Stimulated activated CD4-positive, alpha-beta T cell treated with anti-CD3 and anti-CD28 coated beads, Interleukin-2, amount 100 ng/mL, for 48 hours (primary cell): ENCODE results near the gene PRKCE.

Experiments
- DNase-seq, 2 donors: peaks; one replicate each; pipeline ENCODE4 v3.0.0-alpha.2; 2020

Gene PRKCE

DNA sequence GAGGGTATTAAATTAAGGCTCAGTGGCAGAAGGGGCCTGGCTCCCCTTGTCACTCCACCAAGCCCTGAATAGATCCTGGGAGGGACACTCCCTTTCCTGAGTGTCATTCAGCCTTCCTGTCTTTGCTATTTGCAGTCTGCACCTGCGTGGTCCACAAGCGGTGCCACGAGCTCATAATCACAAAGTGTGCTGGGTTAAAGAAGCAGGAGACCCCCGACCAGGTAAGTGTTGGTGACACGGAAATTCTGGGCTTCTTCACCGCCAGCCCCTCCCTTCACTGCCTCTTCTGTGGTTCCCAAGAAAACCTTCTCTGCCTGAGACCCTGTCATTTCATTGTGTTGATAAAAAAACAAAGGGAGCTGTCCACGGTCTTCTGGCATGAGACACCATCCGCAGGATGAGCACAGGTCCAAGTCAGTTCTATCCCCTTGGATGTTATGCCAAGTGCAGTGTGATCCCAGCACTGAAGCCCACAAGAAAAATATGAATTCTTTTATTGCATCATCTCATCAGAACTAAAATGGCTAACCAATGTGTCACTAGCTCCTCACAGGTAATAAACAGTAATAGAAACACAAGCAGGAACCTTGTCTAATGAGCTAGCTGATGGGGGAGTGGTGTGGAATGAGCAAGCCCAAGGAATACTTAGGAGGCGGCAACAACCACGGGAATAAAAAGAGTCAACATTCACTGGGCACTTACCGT is 328.8 kb downstream of the PRKCE start:
- DNase-seq = no peak

DNA sequence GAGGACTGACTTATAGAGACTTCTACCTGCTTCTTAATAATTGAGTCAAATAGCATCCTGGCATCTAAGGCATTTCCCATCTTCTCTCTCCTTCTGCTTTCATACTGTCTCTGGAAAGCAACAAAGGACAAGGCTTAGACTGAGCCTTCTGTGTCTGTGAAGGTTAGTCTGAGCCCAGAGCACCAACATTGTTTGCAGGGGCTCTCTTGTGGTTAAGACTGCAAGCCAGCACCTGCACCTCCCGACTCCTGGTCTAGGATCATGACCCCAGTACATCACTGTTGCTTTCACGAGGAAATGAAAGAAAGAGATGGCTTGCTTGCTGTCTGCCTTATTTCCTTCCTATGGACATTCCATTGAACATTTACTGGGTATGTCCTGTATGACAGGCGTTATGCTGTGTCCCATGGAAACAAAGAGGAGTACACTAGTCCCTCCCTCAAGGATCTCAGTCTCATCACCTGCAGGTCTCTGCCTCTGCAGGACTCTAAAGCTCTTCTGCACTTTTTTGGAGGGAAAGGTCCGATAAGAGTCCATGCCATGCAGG is 330.0 kb downstream of the PRKCE start:
- DNase-seq = no peak

DNA sequence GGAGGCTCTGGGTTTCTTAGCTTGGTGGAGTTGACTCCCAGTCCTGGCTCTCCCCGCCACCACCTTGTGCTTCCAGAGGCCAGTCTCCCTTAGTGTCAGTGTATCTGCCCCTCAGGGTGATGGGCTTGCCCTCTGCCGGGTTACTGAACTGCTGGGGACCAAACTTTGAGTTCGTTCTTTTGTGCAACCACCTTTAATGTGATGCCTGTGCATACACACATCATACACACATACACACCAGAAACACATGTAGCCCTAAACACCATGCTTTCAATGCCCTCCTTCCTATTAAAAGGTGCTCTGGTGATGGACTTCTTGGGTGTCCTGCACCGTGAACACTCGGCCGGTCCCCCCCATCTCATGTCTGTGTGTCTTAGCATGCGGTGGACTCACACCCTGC is 330.6 kb downstream of the PRKCE start:
- no peak for DNase-seq

DNA sequence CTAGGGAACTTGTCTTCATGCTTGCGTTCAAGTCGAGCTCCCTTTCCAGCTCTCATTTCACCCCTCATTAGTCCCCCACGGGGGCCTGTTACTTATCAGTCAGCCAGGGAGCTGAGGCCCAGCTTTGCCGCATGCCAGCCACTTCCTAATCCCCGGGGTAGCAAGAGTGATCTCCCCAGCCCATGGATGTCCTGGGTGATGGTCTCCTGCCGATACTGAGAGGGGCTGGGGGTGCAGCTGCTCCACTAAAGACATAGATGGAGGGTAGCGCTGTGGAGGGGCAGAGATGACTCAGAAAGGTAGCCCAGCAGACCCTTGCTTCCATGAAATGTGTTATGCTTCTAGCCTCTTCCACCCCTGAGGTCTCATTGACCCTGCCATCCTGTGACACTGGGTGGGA is 331.7 kb downstream of the PRKCE start:
- no peak for DNase-seq

DNA sequence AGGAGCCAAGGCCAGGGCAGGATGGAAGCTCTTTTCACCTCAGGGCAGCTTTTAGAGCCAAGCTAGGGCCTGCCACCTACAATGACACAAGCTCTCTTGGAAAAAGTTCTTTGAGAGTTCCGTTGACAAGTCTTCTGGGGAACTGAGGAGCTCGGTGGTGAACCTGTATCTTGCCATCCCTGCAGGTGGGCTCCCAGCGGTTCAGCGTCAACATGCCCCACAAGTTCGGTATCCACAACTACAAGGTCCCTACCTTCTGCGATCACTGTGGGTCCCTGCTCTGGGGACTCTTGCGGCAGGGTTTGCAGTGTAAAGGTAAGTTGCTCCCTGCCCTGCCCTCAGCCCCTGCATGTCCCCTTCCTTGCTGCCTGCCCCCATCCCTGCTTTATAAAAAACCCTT is 332.9 kb downstream of the PRKCE start:
- no peak for DNase-seq

DNA sequence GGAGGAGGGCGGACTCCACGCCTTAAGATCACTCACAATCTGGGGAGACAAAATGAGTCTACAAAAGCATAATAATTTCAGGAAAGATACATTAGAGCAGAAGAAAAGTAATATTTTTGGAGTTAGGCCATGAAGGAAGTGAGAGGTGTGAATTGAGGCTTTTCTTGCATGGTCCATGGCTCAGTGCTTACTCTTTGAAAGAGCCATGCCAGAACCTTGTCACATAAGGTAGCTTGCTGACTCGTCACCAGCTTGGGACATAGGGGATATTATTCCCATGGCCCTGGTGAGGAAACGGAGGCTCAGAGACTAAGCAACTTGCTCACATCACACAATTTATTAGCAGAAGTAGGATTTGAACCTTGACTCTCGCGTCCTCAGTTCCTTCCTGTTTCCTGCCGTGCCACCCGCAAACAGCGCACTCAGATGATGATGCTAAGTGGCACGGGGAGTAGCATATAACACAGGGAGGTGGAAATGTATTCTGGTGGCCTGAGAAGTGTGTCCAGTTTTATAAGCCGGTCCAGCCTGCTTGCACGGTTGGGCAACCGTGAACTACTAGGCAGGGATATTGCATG is 333.5 kb downstream of the PRKCE start:
- DNase-seq = no peak

DNA sequence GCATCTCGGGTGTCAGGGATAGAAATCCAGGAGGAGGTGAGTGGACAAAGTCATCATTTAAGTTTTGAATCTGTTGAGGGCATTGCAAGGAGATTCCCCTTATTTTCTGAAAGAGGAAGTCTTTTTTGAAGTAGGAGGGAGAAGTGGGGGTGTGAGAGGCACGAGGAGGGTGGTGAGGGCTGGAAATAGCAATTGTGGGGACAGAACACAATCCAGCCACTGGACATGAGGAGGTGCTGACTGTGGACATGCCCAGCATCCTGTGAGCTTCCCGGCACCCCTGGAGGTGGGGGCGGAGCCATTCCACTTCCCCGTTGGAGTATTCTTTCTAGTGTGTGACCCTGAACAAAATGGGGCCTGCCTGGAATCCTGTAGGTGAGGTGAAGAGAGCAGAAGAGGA is 335.0 kb downstream of the PRKCE start:
- no peak for DNase-seq

DNA sequence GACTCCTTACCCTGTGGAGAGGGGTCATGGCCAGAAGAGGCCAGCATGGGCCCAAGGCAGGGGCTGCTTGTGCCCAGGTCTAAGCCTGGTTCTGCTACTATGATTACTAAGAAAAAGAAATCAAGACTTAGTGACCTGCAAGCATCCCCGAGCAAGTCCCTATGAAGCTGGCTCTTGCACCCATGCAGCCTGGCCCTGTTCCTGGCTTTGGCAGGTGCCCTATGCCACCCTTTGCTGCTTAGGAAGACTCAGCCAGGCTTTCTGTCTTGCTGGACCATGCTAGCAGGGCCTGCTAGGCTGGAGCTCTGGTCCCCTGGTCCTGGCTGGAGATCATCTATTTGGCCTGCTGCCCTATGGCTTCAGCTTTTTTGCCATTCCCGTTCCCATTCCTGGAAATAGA is 336.4 kb downstream of the PRKCE start:
- DNase-seq = no peak

DNA sequence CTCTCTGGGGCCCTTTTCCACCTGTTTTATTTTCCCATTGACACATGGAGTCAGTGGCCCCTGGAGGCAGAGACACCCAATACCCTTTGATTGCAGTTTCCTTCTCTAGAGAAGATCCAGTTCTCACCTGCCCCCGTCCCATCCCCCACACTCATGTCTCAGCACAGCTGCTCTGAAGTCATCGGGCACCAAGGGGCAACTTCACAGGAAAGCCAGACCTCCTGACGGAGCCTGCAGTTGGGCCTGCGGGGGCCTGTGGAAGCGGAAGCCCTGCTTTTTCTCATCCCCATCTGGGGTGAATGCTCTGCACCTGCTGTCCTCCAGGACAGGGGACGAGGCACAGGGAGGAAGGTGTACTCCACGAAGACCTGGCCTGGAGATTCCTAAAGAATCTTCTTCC is 337.4 kb downstream of the PRKCE start:
- DNase-seq = no peak

DNA sequence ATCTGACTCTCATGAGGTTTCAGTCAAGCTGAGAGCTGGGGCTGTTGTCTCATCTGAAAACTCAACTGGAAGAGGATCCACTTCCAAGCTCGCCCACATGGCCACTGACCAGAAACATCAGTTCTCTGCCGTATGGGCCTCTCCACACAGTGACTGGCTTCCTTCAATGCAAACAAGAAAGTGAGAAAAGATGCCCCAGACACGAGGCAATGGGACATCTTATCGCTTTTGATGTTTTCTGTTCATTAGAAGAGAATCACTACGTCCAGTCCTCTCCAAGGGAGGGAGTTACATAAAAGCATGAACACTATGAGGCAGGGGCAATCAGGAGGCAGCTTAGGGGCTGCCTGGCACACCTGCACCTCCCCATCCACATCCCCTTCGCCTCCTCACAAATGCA is 338.7 kb downstream of the PRKCE start:
- DNase-seq = no peak

DNA sequence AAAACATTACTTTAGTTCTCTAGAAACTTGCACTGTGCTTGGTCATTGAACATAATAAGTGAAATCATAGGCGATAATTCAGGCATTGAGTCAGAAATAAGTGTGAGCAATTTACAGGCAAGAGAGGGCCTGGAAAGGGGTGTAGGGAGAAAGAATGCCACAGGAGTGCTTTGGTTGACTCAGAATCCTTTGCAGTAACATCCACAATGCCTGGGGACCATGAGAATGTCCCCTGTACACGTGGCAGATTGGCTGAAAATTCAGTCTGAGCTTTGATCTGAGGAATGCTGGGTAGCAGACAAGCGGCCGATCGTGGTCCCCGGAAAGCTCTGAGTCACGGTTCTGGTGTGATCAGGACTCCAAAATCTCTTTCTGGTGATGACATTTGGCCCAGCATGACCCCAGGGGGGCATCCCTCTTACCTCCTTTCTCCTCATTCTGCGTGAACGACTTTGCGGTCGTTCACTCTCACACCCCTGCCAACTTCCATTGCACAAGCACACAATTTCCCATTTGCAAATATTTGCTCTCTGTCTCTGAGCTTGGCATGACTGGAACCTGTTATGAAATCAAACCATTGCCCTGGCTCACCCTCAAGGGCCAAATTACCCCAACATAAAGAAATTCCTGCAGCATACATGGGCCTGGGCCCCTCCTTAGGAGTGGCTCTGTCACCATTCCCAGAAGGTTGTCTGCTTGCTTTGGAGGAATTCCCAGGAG is 340.7 kb downstream of the PRKCE start:
- no peak for DNase-seq

DNA sequence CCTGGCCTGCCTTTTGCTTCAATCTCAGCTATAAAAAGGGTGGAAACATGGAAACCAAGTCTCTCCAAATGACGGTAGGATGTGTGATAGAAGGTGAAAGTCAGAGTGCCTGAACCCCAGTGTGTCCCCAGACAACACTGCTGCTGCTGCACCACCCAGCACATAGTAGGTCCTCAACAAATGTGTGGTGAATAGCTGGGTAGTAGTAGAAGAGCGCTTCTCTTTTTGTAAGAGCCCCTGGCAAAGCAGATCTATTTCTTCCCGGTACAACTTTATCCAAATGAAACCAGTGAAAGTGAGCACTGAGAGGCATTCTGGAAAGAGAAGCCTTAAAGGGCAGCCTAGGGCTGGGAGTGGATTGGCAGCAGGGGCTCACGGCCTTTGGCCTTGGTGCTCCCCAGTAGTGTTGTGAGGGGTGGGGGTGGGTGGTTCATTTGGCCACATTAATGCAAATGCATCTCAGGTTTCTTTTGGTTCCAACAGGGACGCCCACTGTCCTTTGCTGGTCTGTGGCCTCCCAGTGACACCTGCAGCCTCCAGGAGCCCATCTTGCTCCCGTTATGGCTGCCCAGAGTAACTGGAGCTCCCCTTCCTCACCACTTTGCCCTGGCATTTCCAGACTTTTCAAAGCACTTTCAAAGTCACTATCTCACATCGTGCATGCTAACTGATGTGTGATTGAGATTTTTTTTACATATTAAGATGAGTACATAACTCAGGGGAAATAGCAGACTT is 341.4 kb downstream of the PRKCE start:
- no peak for DNase-seq

DNA sequence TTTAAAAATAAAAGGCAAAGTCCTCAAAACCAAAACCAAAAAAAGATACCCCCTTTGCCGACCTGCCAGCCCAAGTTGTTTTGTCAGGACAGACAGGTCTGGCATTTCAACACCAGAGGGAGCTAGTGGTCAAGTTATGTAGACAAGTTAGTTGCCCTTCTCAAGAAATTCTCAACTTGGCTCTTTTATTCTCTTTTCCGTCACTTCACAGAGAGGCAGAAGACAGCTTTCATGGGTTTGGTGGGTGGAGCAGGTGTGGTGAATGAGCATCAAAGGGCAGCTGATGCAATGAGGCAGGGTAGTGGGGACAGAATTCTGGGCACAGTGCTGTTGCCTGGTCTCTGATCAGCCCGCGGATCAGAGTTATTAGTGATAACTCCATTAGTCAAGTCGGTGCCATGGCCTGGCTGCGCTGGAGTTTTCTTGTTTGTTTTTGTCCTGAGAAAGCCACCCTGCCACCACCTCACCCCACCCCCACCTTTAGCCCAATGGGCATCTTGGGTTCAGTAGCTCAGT is 342.1 kb downstream of the PRKCE start:
- peak; percentile 52 to 62 for DNase-seq

DNA sequence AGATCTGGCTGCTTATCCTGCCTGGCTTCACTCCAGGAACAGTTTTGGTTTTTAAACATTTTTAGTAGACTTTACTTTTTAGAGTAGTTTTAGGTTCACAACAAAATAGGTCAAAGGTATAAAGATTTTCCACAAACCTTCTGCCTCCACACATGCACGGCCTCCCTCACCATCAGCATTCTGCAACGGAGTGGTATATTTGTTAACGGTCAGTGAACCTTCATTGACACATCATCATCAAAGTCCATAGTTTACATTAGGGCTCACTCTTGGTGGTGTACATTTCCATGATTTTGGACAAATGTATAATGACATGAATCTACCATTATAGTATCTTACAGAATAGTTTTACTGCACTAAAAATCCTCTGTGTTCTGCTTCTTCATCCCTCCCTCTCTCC is 342.6 kb downstream of the PRKCE start:
- DNase-seq = no peak

DNA sequence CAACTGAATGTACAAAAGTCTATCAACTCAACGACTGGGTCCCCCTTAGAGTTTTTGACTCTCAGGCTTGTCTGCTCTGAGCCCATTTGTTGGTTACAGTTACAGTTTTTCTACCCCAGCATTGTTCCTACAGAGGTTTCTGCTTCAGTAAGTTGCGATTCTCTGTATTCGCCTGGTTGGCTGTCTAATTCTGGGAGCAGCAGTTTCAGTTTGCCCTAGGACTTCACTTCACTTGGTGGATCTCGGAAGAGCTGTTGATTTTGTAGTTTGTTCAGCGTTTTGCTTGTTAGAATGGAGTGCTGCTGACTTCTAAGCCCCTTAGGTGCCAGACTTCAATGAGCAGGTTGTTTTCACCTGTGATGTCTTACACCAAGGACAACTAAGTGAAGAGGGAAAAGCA is 349.2 kb downstream of the PRKCE start:
- no peak for DNase-seq

DNA sequence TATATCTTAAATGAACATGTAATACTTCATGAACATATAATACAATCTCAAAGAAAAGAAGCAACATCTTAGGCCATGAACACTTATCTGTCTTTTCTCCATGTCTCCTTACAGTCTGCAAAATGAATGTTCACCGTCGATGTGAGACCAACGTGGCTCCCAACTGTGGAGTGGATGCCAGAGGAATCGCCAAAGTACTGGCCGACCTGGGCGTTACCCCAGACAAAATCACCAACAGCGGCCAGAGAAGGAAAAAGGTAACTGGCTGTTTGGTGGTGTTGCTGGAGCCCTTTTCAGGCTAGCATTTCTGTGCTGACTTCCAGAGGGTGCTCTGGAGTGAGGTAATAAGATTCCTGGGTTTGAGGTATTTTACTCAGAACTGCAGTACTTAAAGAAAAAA is 349.8 kb downstream of the PRKCE start:
- DNase-seq = no peak

DNA sequence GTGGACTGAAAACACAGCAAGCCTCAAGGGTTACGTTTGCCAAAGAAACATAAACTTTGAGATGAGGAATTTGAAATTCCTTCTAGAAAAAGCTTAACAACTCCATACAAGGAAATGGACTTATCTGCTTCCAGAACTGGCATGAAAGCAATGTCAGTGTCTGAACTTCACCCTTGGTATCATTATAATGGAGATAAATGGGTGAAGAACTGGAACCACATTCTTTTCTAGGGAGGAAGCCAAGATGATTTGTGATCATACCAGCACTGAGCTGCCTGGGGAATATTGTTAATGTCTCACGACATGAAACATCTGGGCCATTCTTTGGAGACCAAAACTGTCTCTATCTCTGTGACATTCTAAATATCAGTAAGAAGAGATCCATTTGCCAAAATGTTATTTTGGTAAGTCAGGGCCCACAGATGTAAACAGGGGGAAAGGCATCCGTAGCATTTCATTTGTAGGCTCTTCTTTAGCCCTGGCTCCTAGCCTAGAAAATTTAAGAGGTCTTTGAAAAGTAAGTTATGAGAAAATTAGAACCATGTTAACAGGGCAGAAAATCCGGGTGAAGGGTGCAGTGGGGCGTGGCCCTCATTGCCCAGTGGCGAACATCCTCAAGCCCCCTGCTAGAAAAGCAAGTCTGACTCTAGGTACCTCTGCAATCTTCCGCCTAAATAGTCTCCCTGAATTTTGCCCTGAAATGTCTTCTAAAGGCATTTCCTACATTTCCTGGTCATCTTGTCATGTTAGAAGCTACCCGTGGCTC is 350.4 kb downstream of the PRKCE start:
- no peak for DNase-seq

DNA sequence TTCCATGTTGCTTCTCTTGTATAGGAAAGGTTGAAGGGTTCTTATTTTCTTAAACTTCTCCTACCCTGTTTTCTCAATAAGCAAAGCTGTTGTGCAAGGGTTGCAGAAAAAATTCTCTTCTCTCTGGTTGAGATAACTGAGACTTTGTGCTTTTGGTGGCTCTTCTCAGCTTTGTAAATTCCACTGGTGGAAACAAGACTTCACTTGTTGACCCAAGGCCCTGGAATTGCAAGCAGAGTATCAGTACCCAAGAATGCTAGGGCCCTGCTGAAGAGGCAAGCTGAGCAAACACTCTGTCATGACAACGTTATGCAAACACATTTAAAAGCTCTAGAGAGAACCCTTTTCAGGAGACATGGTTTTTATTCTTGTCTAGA is 351.0 kb downstream of the PRKCE start:
- no peak for DNase-seq

DNA sequence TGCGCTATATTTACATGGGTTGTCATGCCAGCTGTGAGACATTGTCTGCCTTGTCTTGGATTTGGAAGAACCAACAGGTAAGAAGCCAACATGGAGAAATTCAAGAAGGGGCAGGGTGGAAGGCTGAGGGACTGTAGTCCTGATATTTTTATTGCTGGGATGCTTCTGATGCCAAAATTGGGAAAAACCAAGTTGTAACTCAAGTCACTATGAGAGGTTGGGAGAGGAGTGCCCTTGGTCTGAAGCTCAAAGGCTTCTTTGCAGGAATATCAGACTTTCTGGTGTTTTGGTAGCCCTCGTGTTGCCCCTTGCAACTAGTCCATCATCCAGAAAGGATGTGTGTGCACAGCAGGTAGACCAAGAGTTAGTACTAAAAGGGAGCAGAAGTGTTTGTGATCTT is 351.5 kb downstream of the PRKCE start:
- no peak for DNase-seq

DNA sequence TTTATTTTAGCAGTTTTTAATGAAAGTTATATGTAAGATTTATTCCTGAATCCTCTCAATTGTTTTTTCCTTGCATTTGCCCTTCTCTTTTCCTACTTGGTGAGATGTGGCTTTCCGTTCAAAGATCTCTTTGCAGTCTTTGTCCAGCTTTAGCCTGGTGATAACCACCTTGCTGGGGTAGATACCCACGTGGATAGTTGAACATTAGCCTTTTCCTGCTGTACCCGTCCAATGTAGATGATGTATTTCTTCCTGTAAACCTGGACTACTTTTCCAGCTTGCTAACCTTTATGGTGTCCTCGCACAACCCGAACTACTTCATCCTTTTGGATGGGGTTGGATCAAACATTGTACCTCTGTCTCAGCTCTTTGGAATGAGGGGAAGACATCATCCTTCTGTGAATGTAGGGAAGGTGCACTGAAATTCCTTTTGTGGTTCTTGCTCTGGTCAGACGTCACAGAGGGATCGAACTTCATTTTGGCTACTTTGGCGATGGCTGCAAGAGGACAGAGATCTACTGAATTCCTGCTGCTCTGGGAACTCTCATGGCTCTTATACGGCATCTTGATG is 352.5 kb downstream of the PRKCE start:
- DNase-seq = no peak

DNA sequence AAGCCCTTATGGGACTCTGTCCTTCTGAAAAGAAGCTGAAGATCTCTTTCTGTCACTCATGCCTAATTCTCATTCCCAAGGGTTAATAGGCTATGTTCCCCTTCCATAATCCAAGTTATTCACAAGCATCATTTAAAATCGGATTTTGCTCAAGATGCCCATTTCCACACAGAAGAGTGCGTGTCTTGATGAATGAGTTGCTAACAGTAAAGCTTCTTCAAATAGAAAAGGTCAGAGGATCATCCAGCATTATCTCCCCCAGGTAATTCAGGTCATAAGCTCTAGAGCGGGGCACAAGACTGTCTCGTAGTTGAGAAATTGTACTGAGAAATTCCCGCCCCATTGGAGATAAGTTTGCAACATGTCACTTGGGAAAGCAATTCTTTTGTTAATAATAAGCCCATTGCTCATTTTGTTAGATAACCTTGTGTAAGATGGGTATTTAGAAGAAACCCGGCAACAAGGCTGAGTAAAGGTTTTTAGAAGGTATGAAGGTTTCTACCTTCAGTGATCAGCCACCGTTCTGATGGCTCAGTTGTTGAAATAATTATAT is 355.1 kb downstream of the PRKCE start:
- DNase-seq = no peak

DNA sequence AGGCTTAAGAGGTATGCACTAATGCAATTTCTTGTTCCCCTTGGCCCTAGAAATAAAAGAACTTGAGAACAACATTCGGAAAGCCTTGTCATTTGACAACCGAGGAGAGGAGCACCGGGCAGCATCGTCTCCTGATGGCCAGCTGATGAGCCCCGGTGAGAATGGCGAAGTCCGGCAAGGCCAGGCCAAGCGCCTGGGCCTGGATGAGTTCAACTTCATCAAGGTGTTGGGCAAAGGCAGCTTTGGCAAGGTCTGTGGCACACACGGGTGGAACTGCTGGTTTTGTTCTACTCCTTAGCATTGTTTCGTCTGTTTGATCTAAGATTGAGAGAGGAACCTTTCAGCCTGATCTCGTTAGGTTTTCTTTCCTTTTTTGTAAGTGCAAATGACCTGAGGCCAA is 355.9 kb downstream of the PRKCE start:
- no peak for DNase-seq
